ENCODE measurements around the gene PAMR1. TPM values are rescaled to one million over a fixed set of nuclear protein-coding genes. Genes with fewer than 3 reads are reported as not detected.

PAMR1 gene
- total and polyA plus RNA-seq, 10 of the 15 experiments (the other 5 are each of a cell fraction or from before 2014, with no cell fraction given): 0.04 TPM; not detected in 9

GRCh38 chr11:35523331-35523768 is 2.1 kb downstream of the PAMR1 start:
- ChIA-PET RAD21 (ENCODE audit: unreplicated experiment) (no interaction called here), CTCF (interaction anchor here (0.5 to 1.0 kb wide), 2 partner anchors 36 to 38 kb away, joined by 3 read pairs; no protein-coding TSS in a partner anchor), SMC1A (ENCODE audit: uncharacterized antibody, unreplicated experiment) (interaction anchor here (1.6 kb wide), 1 partner anchor 12 kb away, joined by 3 read pairs; no protein-coding TSS in a partner anchor), POLR2A (no interaction called here)
- no peak overlapping the region for H3K27ac ChIP-seq (ENCODE audit: control insufficient read depth, insufficient read depth)
- WGBS (ENCODE audit: insufficient coverage, insufficient replicate concordance, low lambda C conversion rate, missing lambda C conversion rate): 37% methylated on average over 7 of the region's 7 CpGs
- H3K4me3 ChIP-seq: no peak overlapping the region
- H4K20me1 ChIP-seq (ENCODE audit: control insufficient read depth, insufficient read depth): no peaks in the 10 kb centered on the region
- H3K9ac ChIP-seq (ENCODE audit: control insufficient read depth, insufficient read depth, low read length): no peak overlapping the region
- intact Hi-C loops (cut with micrococcal nuclease; ENCODE audit: unreplicated experiment) (no loop called here), in situ Hi-C loops (cut with MboI) (no loop called here)
- peaks cover 4 to 23% of the 10 kb centered on the region in 2 experiments for H3K27me3 ChIP-seq (replicated peaks in 1 of 2; ENCODE audit: control insufficient read depth in 2 of 2, insufficient read depth in 2 of 2, low read length in 1 of 2)
- no peak overlapping the region for H3K4me2 ChIP-seq (ENCODE audit: control insufficient read depth, insufficient read depth)
- no peak for DNase-seq (ENCODE audit: low read depth, low spot score)
- no peaks in the 10 kb centered on the region for H3K4me1 ChIP-seq (ENCODE audit: control insufficient read depth, insufficient read depth, low read length)
- no peak for ATAC-seq
- no peak overlapping the region for H2AFZ ChIP-seq (ENCODE audit: control insufficient read depth, low read depth, low read length)
- H3K36me3 ChIP-seq (ENCODE audit: control insufficient read depth in 2 of 2, insufficient read depth in 2 of 2, low read length in 1 of 2): no peaks in the 10 kb centered on the region
- no peak for FAIRE-seq
- H3K9me3 ChIP-seq (replicated peaks; ENCODE audit: control insufficient read depth, insufficient read depth, low read length): no peaks in the 10 kb centered on the region
- BruUV-seq (replicated peaks): no TSS peak
- no peaks in the 10 kb centered on the region for H3K79me2 ChIP-seq (ENCODE audit: control insufficient read depth, insufficient read depth, low read length)
- no peak for TF ChIP-seq USF2 (IDR thresholded peaks at IDR 0.05; ENCODE audit: borderline replicate concordance, low read depth, low read length)
- no peak for TF ChIP-seq POLR2A (IDR thresholded peaks at IDR 0.05; ENCODE audit: low read depth, low read length)
- TF ChIP-seq ATF3 (IDR thresholded peaks at IDR 0.05; ENCODE audit: borderline replicate concordance, extremely low read depth, low read depth, low read length): no peak
- TF ChIP-seq EP300 (IDR thresholded peaks at IDR 0.05; ENCODE audit: borderline replicate concordance in 1 of 2, control insufficient read depth in 1 of 2, low read depth in 2 of 2, low read length in 2 of 2): no peak
- no peak for TF ChIP-seq IRF5 (IDR thresholded peaks at IDR 0.05; ENCODE audit: borderline replicate concordance)
- TF ChIP-seq NFYA (IDR thresholded peaks at IDR 0.05; ENCODE audit: borderline replicate concordance, low read depth, low read length): no peak
- TF ChIP-seq REST (IDR thresholded peaks at IDR 0.05; ENCODE audit: low read depth, low read length): no peak
- TF ChIP-seq SIN3A (IDR thresholded peaks at IDR 0.05; ENCODE audit: low read depth, low read length): no peak
- no peak for TF ChIP-seq SUZ12 (IDR thresholded peaks at IDR 0.05; ENCODE audit: unreplicated experiment)
- TF ChIP-seq PBX3 (IDR thresholded peaks at IDR 0.05; ENCODE audit: insufficient replicate concordance, low read depth, low read length): no peak
- no peak for TF ChIP-seq ZBTB40 (IDR thresholded peaks at IDR 0.05; ENCODE audit: borderline replicate concordance)
